Measurements from ENCODE around the gene ALDH16A1. TPM values are rescaled to one million over a fixed set of nuclear protein-coding genes. Genes with fewer than 3 reads are reported as not detected.

Gene ALDH16A1
- total RNA-seq, 1 experiment from 2014 or later: 51.7 TPM

GRCh38 chr19:49415810-49416200 lies 37.2 kb upstream of the ALDH16A1 start:
- no peak overlapping the region for H4K91ac ChIP-seq (ENCODE audit: insufficient read length, low read depth, low read length)
- no peak for TF ChIP-seq CTCF (conservative IDR thresholded peaks at IDR 0.05)
- no peaks in the 10 kb centered on the region for H3K27me3 ChIP-seq (ENCODE audit: insufficient read depth, low read length)
- H4K5ac ChIP-seq (ENCODE audit: insufficient read length, low read depth, low read length): no peak overlapping the region
- no peak for DNase-seq
- no peak overlapping the region for H3K18ac ChIP-seq (ENCODE audit: insufficient read length, low read depth, low read length)
- H3K9me3 ChIP-seq (ENCODE audit: control insufficient read depth, low read depth, low read length): no peaks in the 10 kb centered on the region
- H3K79me2 ChIP-seq (ENCODE audit: insufficient read depth, low read length): no peaks in the 10 kb centered on the region
- H3K27ac Mint-ChIP-seq: peak overlapping the region in 1 of 3 experiments; percentile 37; a peak in 2 of 7 replicates
- H3K36me3 Mint-ChIP-seq (ENCODE audit: insufficient read depth in 1 of 3, low read depth in 3 of 3): no peaks in the 10 kb centered on the region; a peak in 1 of 7 replicates
- no peaks in the 10 kb centered on the region for H3K79me1 ChIP-seq (ENCODE audit: insufficient read depth, low read depth, low read length, poor library complexity, severe bottlenecking)
- no peak overlapping the region for H3K23ac ChIP-seq (ENCODE audit: insufficient read length, low read depth, low read length)
- no peak overlapping the region for H3T11ph ChIP-seq (ENCODE audit: low read length)
- H3K4me3 Mint-ChIP-seq: 0 out of 5 replicates have a peak overlapping the region, but pooled peaks of 1 of the 2 experiments have one; percentile 25
- H3K4ac ChIP-seq (ENCODE audit: low read depth, low read length): no peak overlapping the region
- no peak overlapping the region for H3K14ac ChIP-seq (ENCODE audit: insufficient read depth, low read length)
- no peak overlapping the region for H3K56ac ChIP-seq (ENCODE audit: insufficient read length, low read depth, low read length)
- H4K8ac ChIP-seq (replicated peaks; ENCODE audit: insufficient read length, low read depth, low read length): no peak overlapping the region
- H3K9ac ChIP-seq (ENCODE audit: extremely low read depth, insufficient read length, low read length): no peak overlapping the region
- no peak overlapping the region for H2BK12ac ChIP-seq (ENCODE audit: insufficient read length, low read depth, low read length)
- H3K4me1 Mint-ChIP-seq: peaks cover 60 to 74% of the 10 kb centered on the region in 2 experiments
- H3K27me3 Mint-ChIP-seq (ENCODE audit: low read depth): peaks cover 20% of the 10 kb centered on the region
- H2AFZ ChIP-seq (ENCODE audit: low read length): no peak overlapping the region
- H3K4me1 ChIP-seq (ENCODE audit: insufficient read depth, low read length): no peaks in the 10 kb centered on the region; the same call in 1 of the 2 replicates
- no peak overlapping the region for H2BK120ac ChIP-seq (ENCODE audit: low read depth, low read length, poor library complexity, severe bottlenecking)
- no peaks in the 10 kb centered on the region for H4K20me1 ChIP-seq (ENCODE audit: control insufficient read depth, insufficient read depth, insufficient read length)
- H3K4me2 ChIP-seq (ENCODE audit: insufficient read depth, insufficient read length, low read length): no peak overlapping the region
- no CpG with 5 or more reads among the region's 2 CpGs for WGBS (ENCODE audit: extremely low coverage, insufficient read length, low lambda C conversion rate)
- no peak overlapping the region for H3K27ac ChIP-seq (ENCODE audit: insufficient read length, low read depth, low read length)
- no peak overlapping the region for H2AK5ac ChIP-seq (ENCODE audit: insufficient read length, low read length)
- no peaks in the 10 kb centered on the region; a peak in 1 of 5 replicates for H3K9me3 Mint-ChIP-seq
- H2BK20ac ChIP-seq (ENCODE audit: low read depth, low read length, poor library complexity, severe bottlenecking): no peak overlapping the region
- H3K23me2 ChIP-seq (ENCODE audit: insufficient read length, low read depth, low read length, poor library complexity, severe bottlenecking): peaks cover 5% of the 10 kb centered on the region
- H2BK15ac ChIP-seq (ENCODE audit: low read depth, low read length): no peak overlapping the region
- H2BK5ac ChIP-seq (ENCODE audit: insufficient read length, low read length): no peak overlapping the region

All from H9 (cell line).